Spleen (tissue), 11 donors: Measurements from ENCODE around the gene ANKRD45. TPM values are rescaled to one million over a fixed set of nuclear protein-coding genes. Genes with fewer than 3 reads are reported as not detected.
"Not testable (repeated sequence)": the region's sequence is repeated elsewhere in the genome, so short reads cannot be mapped to it uniquely, and the experiment has no call there.

Source experiments
- DNase-seq: peaks from one replicate; pipeline ENCODE4 v3.0.0-alpha.2; 2020
- H3K27ac ChIP-seq, 8 donors: fragments of 200-600 bp; sonication (generic) in 7 of 8; 1 replicate in 4 of 8; 2 replicates in 4 of 8; pipeline versions ENCODE4 v1.5.0 to v1.8.0; 2016 to 2021; ENCODE audit warnings: inconsistent platforms in 4 of 8, mild to moderate bottlenecking in 4 of 8, moderate library complexity in 1 of 8
- H3K27me3 ChIP-seq, 7 donors: fragments of 200-600 bp; sonication (generic) in 6 of 7; replicated peaks in 1 of 7; 1 replicate in 4 of 7; 2 replicates in 3 of 7; pipeline versions ENCODE4 v1.5.0 to v1.8.0; 2016 to 2021; ENCODE audit warnings: inconsistent platforms in 3 of 7, mild to moderate bottlenecking in 1 of 7
- H3K36me3 ChIP-seq, 6 donors: fragments of 200-600 bp; sonication (generic) in 5 of 6; 1 replicate in 4 of 6; 2 replicates in 2 of 6; pipeline versions ENCODE4 v1.5.0 to v1.8.0; 2016 to 2021; ENCODE audit warnings: inconsistent platforms in 2 of 6
- H3K4me1 ChIP-seq, 6 donors: fragments of 200-600 bp; sonication (generic) in 5 of 6; 1 replicate in 3 of 6; 2 replicates in 3 of 6; pipeline versions ENCODE4 v1.5.0 to v1.8.0; 2016 to 2021; ENCODE audit warnings: inconsistent platforms in 3 of 6
- H3K4me3 ChIP-seq, 8 donors: fragments of 200-600 bp; sonication (generic) in 7 of 8; 1 replicate in 4 of 8; 2 replicates in 4 of 8; pipeline versions ENCODE4 v1.5.0 to v1.8.0; 2016 to 2021; ENCODE audit warnings: inconsistent platforms in 4 of 8, mild to moderate bottlenecking in 4 of 8, moderate library complexity in 2 of 8
- H3K9me3 ChIP-seq, 8 donors: fragments of 200-600 bp; sonication (generic) in 7 of 8; 1 replicate in 4 of 8; 2 replicates in 4 of 8; pipeline versions ENCODE4 v1.5.0 to v1.8.0; 2016 to 2021; ENCODE audit warnings: inconsistent platforms in 4 of 8
- CTCF ChIP-seq, 11 experiments: fragments of 200-600 bp in 7 of 11; fragments of 450-650 bp in 4 of 11; sonication (generic) in 4 of 11; IDR thresholded peaks in 8 of 11; conservative IDR thresholded peaks in 3 of 11; 1 replicate in 7 of 11; 2 replicates in 4 of 11; pipeline versions ENCODE4 v1.4.0 to v1.8.0; 2016 to 2021; ENCODE audit warnings: antibody characterized with exemption in 11 of 11, inconsistent platforms in 4 of 11, mild to moderate bottlenecking in 1 of 11
- POLR2A ChIP-seq, 3 donors: fragments of 450-650 bp; IDR thresholded peaks; one replicate each; pipeline ENCODE4 v1.5.1; 2017; ENCODE audit warnings: antibody characterized with exemption in 3 of 3, mild to moderate bottlenecking in 1 of 3
- POLR2AphosphoS5 ChIP-seq, 3 donors: sonication (generic); formaldehyde crosslinking; IDR thresholded peaks; one replicate each; pipeline ENCODE4 v1.5.1; 2017; ENCODE audit warnings: antibody characterized with exemption in 3 of 3
- WGBS, 5 donors: extraction: QIAGEN DNeasy Blood & Tissue Kit in 3 of 5; methylation state at CpG; one replicate each; pipeline versions ENCODE4 v1.1.5 to v1.1.7; 2013 to 2018; 5-methylcytosine and 5-hydroxymethylcytosine counted together
- intact Hi-C: fragments of 100-400 bp; cut with DNase I; formaldehyde crosslinking; loops from one replicate; pipeline ENCODE4 v1.15.0; 2023; ENCODE audit warnings: low total_unique reads
- polyA plus RNA-seq, 3 donors: library from polyadenylated mRNA; stranded (reverse); fragments of 200-250 nt; gene quantifications; one replicate each; pipeline ENCODE4 v1.2.1, GENCODE V29; 2013
- total RNA-seq, 7 donors: library from RNA; depleted of rRNA in 3 of 7; stranded (reverse); fragments of >200 nt in 3 of 7; fragmentation: NEBNext Ultra II Directional in 4 of 7; extraction: Animal tissue kit (Norgen Biotek cat#: 25700) in 4 of 7; gene quantifications; one replicate each; pipeline versions ENCODE4 v1.1.0 to v1.2.1, GENCODE V29; 2016 to 2021
- donor health status: healthy with polysubstance abuse.
- donor health status: DM: no; HTN: no; CAD: no; lungs with moderate emphysema.
- donor health status: DM: no; HTN: no; CAD: no.
- donor health status: Bipolar disorder and iron deficiency.
- donor health status: healthy.
- donor health status: DM: no; HTN: no; CAD: no.
- donor health status: DM: yes; HTN: yes; CAD: no.

ANKRD45 gene
- total and polyA plus RNA-seq, 10 donors: 0.13 to 1.1 (median 0.73) TPM; not detected in 1

- intact Hi-C loops: no loop called here
- no peak for TF ChIP-seq POLR2A (IDR thresholded peaks at IDR 0.05)
- TF ChIP-seq CTCF (IDR thresholded peaks at IDR 0.05 in 8 of 11, conservative IDR thresholded peaks at IDR 0.05 in 3 of 11): peak in 1 of 11 experiments; percentile 4
- TF ChIP-seq POLR2AphosphoS5 (IDR thresholded peaks at IDR 0.05): no peak
Measured at GRCh38 chr1:173714441-173714758, 44.7 kb upstream of the ANKRD45 start.

GRCh38 chr1:173708787-173709186, 39.1 kb upstream of the ANKRD45 start:
- Histone ChIP-seq H3K4me1 (no peaks in the 10 kb centered on the region), H3K27me3 (peaks cover 0 to 49% (median 0%) of the 10 kb centered on the region in 7 donors), H3K9me3 (no peaks in the 10 kb centered on the region), H3K36me3 (no peaks in the 10 kb centered on the region), H3K4me3 (no peak overlapping the region), H3K27ac (no peak overlapping the region)
- 59 to 90% (median 82%) methylated on average over 2 of the region's 2 CpGs for WGBS, 5 donors
- no peak for TF ChIP-seq POLR2A (IDR thresholded peaks at IDR 0.05)
- no peak for TF ChIP-seq POLR2AphosphoS5 (IDR thresholded peaks at IDR 0.05)
- TF ChIP-seq CTCF (IDR thresholded peaks at IDR 0.05 in 8 of 11, conservative IDR thresholded peaks at IDR 0.05 in 3 of 11): no peak
- DNase-seq: no peak
- intact Hi-C loops: no loop called here

More at GRCh38 chr1:173714441-173714758, 44.7 kb upstream of the ANKRD45 start:
- 56 to 64% (median 60%) methylated on average over 3 of the region's 3 CpGs for WGBS, 5 donors
- H3K9me3 ChIP-seq: no peaks in the 10 kb centered on the region
- peak overlapping the region; percentile 86 to 97 (median 92) for H3K27ac ChIP-seq
- H3K36me3 ChIP-seq: peaks cover 0 to 16% (median 0%) of the 10 kb centered on the region in 6 donors
- H3K4me1 ChIP-seq: peaks cover 16 to 35% (median 33%) of the 10 kb centered on the region in 6 donors
- H3K27me3 ChIP-seq: peaks cover 0 to 29% (median 0%) of the 10 kb centered on the region in 7 donors
- peak overlapping the region; percentile 63 to 92 (median 80) for H3K4me3 ChIP-seq
- no peak for DNase-seq

- no peak overlapping the region for H3K27ac ChIP-seq
- 78 to 84% (median 79%) methylated on average over 5 of the region's 5 CpGs for WGBS, 5 donors
- DNase-seq: no peak
- H3K4me3 ChIP-seq: no peak overlapping the region
- no peaks in the 10 kb centered on the region for H3K36me3 ChIP-seq
- no peaks in the 10 kb centered on the region for H3K4me1 ChIP-seq
- H3K27me3 ChIP-seq: peaks cover 0 to 27% (median 0%) of the 10 kb centered on the region in 7 donors
- TF ChIP-seq POLR2AphosphoS5 (IDR thresholded peaks at IDR 0.05): no peak
- TF ChIP-seq POLR2A (IDR thresholded peaks at IDR 0.05): no peak
- no peak for TF ChIP-seq CTCF (IDR thresholded peaks at IDR 0.05 in 8 of 11, conservative IDR thresholded peaks at IDR 0.05 in 3 of 11)
- intact Hi-C loops: no loop called here
- peaks cover 0 to 4% (median 0%) of the 10 kb centered on the region in 8 donors for H3K9me3 ChIP-seq
Measured at GRCh38 chr1:173705117-173705516, 35.5 kb upstream of the ANKRD45 start.

GRCh38 chr1:173702736-173703135, 33.1 kb upstream of the ANKRD45 start:
- TF ChIP-seq POLR2A (IDR thresholded peaks at IDR 0.05) (no peak), POLR2AphosphoS5 (IDR thresholded peaks at IDR 0.05) (no peak), CTCF (IDR thresholded peaks at IDR 0.05 in 8 of 11, conservative IDR thresholded peaks at IDR 0.05 in 3 of 11) (no peak)
- Histone ChIP-seq H3K4me3 (no peak overlapping the region), H3K27me3 (peaks cover 0 to 7% (median 0%) of the 10 kb centered on the region in 7 donors), H3K9me3 (peaks cover 0 to 4% (median 0%) of the 10 kb centered on the region in 8 donors), H3K36me3 (no peaks in the 10 kb centered on the region), H3K27ac (no peak overlapping the region), H3K4me1 (no peaks in the 10 kb centered on the region)
- intact Hi-C loops: no loop called here
- WGBS, 5 donors: 83 to 100% (median 96%) methylated on average over 1 of the region's 1 CpG
- DNase-seq: no peak

GRCh38 chr1:173701299-173701698, 31.6 kb upstream of the ANKRD45 start:
- H3K36me3 ChIP-seq, DNase-seq, H3K4me1 ChIP-seq, H3K27me3 ChIP-seq, H3K9me3 ChIP-seq, H3K27ac ChIP-seq, H3K4me3 ChIP-seq, intact Hi-C loops: not testable (repeated sequence)
- WGBS, 5 donors: 93 to 99% (median 97%) methylated on average over 6 of the region's 6 CpGs
